Loucy (cell line): ENCODE results near the gene ADGRG1.

Experiments
- CTCF ChIP-seq: fragments of 200-600 bp; sonication (generic); conservative IDR thresholded peaks from 2 replicates; pipeline ENCODE4 v1.5.1; 2014; ENCODE audit warnings: mild to moderate bottlenecking, antibody characterized with exemption, low read length
- EZH2phosphoT487 ChIP-seq: fragments of 200-600 bp; IDR thresholded peaks from 2 replicates; pipeline ENCODE4 v1.6.1; 2018; ENCODE audit warnings: antibody characterized with exemption, mild to moderate bottlenecking, moderate library complexity, borderline replicate concordance

- TF ChIP-seq CTCF (no peak), EZH2phosphoT487 (no peak)
Measured at GRCh38 chr16:57640612-57641011, 12.2 kb downstream of the ADGRG1 start.
